Neural progenitor cell (in vitro differentiated cells): Measurements from ENCODE around the gene REG1A. TPM values are rescaled to one million over a fixed set of nuclear protein-coding genes. Genes with fewer than 3 reads are reported as not detected.

ENCODE experiments used
- DNase-seq: peaks from one replicate; pipeline ENCODE4 v3.0.0-alpha.2; 2016; ENCODE audit warnings: low spot score
- H2AFZ ChIP-seq: fragments of 200-600 bp; sonication (generic); replicated peaks from 2 replicates; pipeline ENCODE4 v1.6.1; 2016; ENCODE audit warnings: antibody characterized with exemption
- H3F3A ChIP-seq: fragments of 200-600 bp; sonication (generic); 2 replicates; pipeline ENCODE4 v1.6.1; 2016; ENCODE audit warnings: antibody characterized with exemption, low read depth
- H3K27ac ChIP-seq: fragments of 200-600 bp; sonication (generic); 2 replicates; pipeline ENCODE4 v1.5.1; 2016; ENCODE audit warnings: mild to moderate bottlenecking
- H3K27me3 ChIP-seq: fragments of 200-600 bp; sonication (generic); 2 replicates; pipeline ENCODE4 v1.6.1; 2016; ENCODE audit warnings: mild to moderate bottlenecking, moderate library complexity
- H3K36me3 ChIP-seq: fragments of 200-600 bp; sonication (generic); 2 replicates; pipeline ENCODE4 v1.5.1; 2016
- H3K4me1 ChIP-seq: fragments of 200-600 bp; sonication (generic); 2 replicates; pipeline ENCODE4 v1.6.1; 2016; ENCODE audit warnings: mixed run types
- H3K4me2 ChIP-seq: fragments of 200-600 bp; sonication (generic); 2 replicates; pipeline ENCODE4 v1.6.1; 2016
- H3K4me3 ChIP-seq: fragments of 200-600 bp; sonication (generic); 2 replicates; pipeline ENCODE4 v1.5.1; 2016
- H3K79me2 ChIP-seq: fragments of 200-600 bp; sonication (generic); 2 replicates; pipeline ENCODE4 v1.6.1; 2016; ENCODE audit warnings: low read depth
- H3K9ac ChIP-seq: fragments of 200-600 bp; sonication (generic); 2 replicates; pipeline ENCODE4 v1.6.1; 2016
- H3K9me3 ChIP-seq: fragments of 200-600 bp; sonication (generic); 2 replicates; pipeline ENCODE4 v1.5.1; 2016; ENCODE audit warnings: low read depth
- H4K20me1 ChIP-seq: fragments of 200-600 bp; sonication (generic); 2 replicates; pipeline ENCODE4 v1.6.1; 2016; ENCODE audit warnings: low read depth
- H3K27ac Mint-ChIP-seq: 3 replicates; pipeline ENCODE4 v1.8.0; 2021; ENCODE audit warnings: mixed read lengths
- H3K27me3 Mint-ChIP-seq: 2 replicates; pipeline ENCODE4 v1.8.0; 2022; ENCODE audit warnings: low read depth, mild to moderate bottlenecking, inconsistent platforms, moderate library complexity, mixed read lengths; ENCODE audit not compliant: insufficient read depth
- H3K36me3 Mint-ChIP-seq: 3 replicates; pipeline ENCODE4 v1.8.0; 2021; ENCODE audit warnings: mixed read lengths
- H3K4me1 Mint-ChIP-seq: 3 replicates; pipeline ENCODE4 v1.8.0; 2021; ENCODE audit warnings: mixed read lengths
- H3K4me3 Mint-ChIP-seq: 3 replicates; pipeline ENCODE4 v1.8.0; 2021; ENCODE audit warnings: mild to moderate bottlenecking, moderate library complexity, mixed read lengths
- H3K9me3 Mint-ChIP-seq: 3 replicates; pipeline ENCODE4 v1.8.0; 2020; ENCODE audit warnings: mixed read lengths
- CTCF ChIP-seq: fragments of 200-600 bp; sonication (generic); IDR thresholded peaks from 2 replicates; pipeline ENCODE4 v1.5.1; 2017; ENCODE audit warnings: antibody characterized with exemption, mild to moderate bottlenecking
- EZH2 ChIP-seq: fragments of 200-600 bp; sonication (generic); IDR thresholded peaks from 2 replicates; pipeline ENCODE4 v1.6.1; 2017; ENCODE audit warnings: antibody characterized with exemption, mild to moderate bottlenecking, moderate library complexity
- EZH2phosphoT487 ChIP-seq: fragments of 200-600 bp; sonication (generic); IDR thresholded peaks from 2 replicates; pipeline ENCODE4 v1.6.1; 2017; ENCODE audit warnings: antibody characterized with exemption
- total RNA-seq: library from RNA; depleted of rRNA; stranded (reverse); fragments of >200 nt; gene quantifications from 2 replicates; pipeline ENCODE4 v1.2.3, GENCODE V29; 2015; ENCODE audit warnings: low replicate concordance

Gene REG1A
- total RNA-seq, 1 donor from 2014 or later = 0.28 TPM

- H2AFZ ChIP-seq = no peak overlapping the region
- no peaks in the 10 kb centered on the region for H3K4me1 Mint-ChIP-seq
- no peaks in the 10 kb centered on the region for H3K36me3 ChIP-seq
- no peaks in the 10 kb centered on the region for H3K27me3 Mint-ChIP-seq
- H3K4me3 ChIP-seq = no peak overlapping the region
- no peaks in the 10 kb centered on the region for H3F3A ChIP-seq
- peaks cover 2% of the 10 kb centered on the region for H3K9me3 Mint-ChIP-seq
- no peaks in the 10 kb centered on the region for H3K27me3 ChIP-seq
- no peaks in the 10 kb centered on the region for H3K36me3 Mint-ChIP-seq
- no peaks in the 10 kb centered on the region for H3K79me2 ChIP-seq
- H3K4me3 Mint-ChIP-seq = no peak overlapping the region
- no peak overlapping the region for H3K9ac ChIP-seq
- TF ChIP-seq EZH2 = no peak
- TF ChIP-seq EZH2phosphoT487 = no peak
- no peak for TF ChIP-seq CTCF
- DNase-seq = no peak
- no peaks in the 10 kb centered on the region for H3K4me1 ChIP-seq
- H3K4me2 ChIP-seq = no peak overlapping the region
- H3K9me3 ChIP-seq = no peaks in the 10 kb centered on the region
- H3K27ac Mint-ChIP-seq = no peak overlapping the region
- H4K20me1 ChIP-seq = no peaks in the 10 kb centered on the region
- no peak overlapping the region for H3K27ac ChIP-seq
Measured at GRCh38 chr2:79122676-79123075, 2.4 kb downstream of the REG1A start.

GRCh38 chr2:79124907-79125720, 4.8 kb downstream of the REG1A start:
- peaks cover 8% of the 10 kb centered on the region for H3K4me1 Mint-ChIP-seq
- H3K4me3 ChIP-seq = no peak overlapping the region
- H3K9me3 Mint-ChIP-seq = no peaks in the 10 kb centered on the region
- H3K4me1 ChIP-seq = no peaks in the 10 kb centered on the region
- no peak for DNase-seq
- H3K27me3 ChIP-seq = no peaks in the 10 kb centered on the region
- H3K79me2 ChIP-seq = no peaks in the 10 kb centered on the region
- no peaks in the 10 kb centered on the region for H3K36me3 Mint-ChIP-seq
- no peaks in the 10 kb centered on the region for H3K9me3 ChIP-seq
- H3K36me3 ChIP-seq = no peaks in the 10 kb centered on the region
- peaks cover 2% of the 10 kb centered on the region for H3K27me3 Mint-ChIP-seq
- no peaks in the 10 kb centered on the region for H3F3A ChIP-seq
- H3K27ac Mint-ChIP-seq = no peak overlapping the region
- H3K27ac ChIP-seq = no peak overlapping the region
- H3K9ac ChIP-seq = no peak overlapping the region
- H2AFZ ChIP-seq = no peak overlapping the region
- H3K4me3 Mint-ChIP-seq = no peak overlapping the region
- no peaks in the 10 kb centered on the region for H4K20me1 ChIP-seq
- H3K4me2 ChIP-seq = no peak overlapping the region
- no peak for TF ChIP-seq CTCF
- no peak for TF ChIP-seq EZH2phosphoT487
- no peak for TF ChIP-seq EZH2

GRCh38 chr2:79125721-79125985, 5.4 kb downstream of the REG1A start:
- Histone ChIP-seq H3K27me3 (no peaks in the 10 kb centered on the region), H3K4me1 (no peaks in the 10 kb centered on the region), H2AFZ (no peak overlapping the region), H3K4me2 (no peak overlapping the region), H3F3A (no peaks in the 10 kb centered on the region), H3K9ac (no peak overlapping the region), H3K9me3 (no peaks in the 10 kb centered on the region), H3K4me3 (no peak overlapping the region), H4K20me1 (no peaks in the 10 kb centered on the region), H3K36me3 (no peaks in the 10 kb centered on the region), H3K79me2 (no peaks in the 10 kb centered on the region), H3K27ac (no peak overlapping the region)
- Mint-ChIP-seq H3K27ac (no peak overlapping the region), H3K4me1 (peaks cover 10% of the 10 kb centered on the region), H3K4me3 (no peak overlapping the region), H3K9me3 (no peaks in the 10 kb centered on the region), H3K36me3 (no peaks in the 10 kb centered on the region), H3K27me3 (peaks cover 2% of the 10 kb centered on the region)
- TF ChIP-seq CTCF (no peak), EZH2phosphoT487 (no peak), EZH2 (no peak)
- no peak for DNase-seq
